ENCODE data around the gene TYMS.

Gene TYMS

GRCh38 chr18:676069-676468 is 18.6 kb downstream of the TYMS start:
- Histone ChIP-seq H3K23ac (ENCODE audit: low read length in 2 of 2) (no peak overlapping the region), H2BK15ac (ENCODE audit: low read depth, poor library complexity, severe bottlenecking) (no peak overlapping the region), H2BK5ac (ENCODE audit: low read depth, low read length, poor library complexity, severe bottlenecking) (no peak overlapping the region), H3K14ac (ENCODE audit: low read length in 2 of 2) (no peak overlapping the region), H3K9ac (ENCODE audit: low read length) (no peak overlapping the region), H3K36me3 (ENCODE audit: control insufficient read depth in 1 of 2, insufficient read depth in 2 of 2, low read depth in 1 of 2, low read length in 2 of 2) (peaks cover 47 to 92% of the 10 kb centered on the region in 2 experiments), H2AK5ac (ENCODE audit: low read length, severe bottlenecking) (no peak overlapping the region), H2BK12ac (ENCODE audit: low read length in 2 of 2) (no peak overlapping the region), H2AFZ (ENCODE audit: low read depth, low read length) (no peak overlapping the region), H4K91ac (ENCODE audit: low read length) (no peak overlapping the region), H3K18ac (ENCODE audit: low read depth in 1 of 2, low read length in 2 of 2) (no peak overlapping the region), H4K8ac (ENCODE audit: low read length) (no peak overlapping the region), H3K4me3 (ENCODE audit: insufficient read depth in 1 of 2, low read depth in 1 of 2, low read length in 2 of 2) (no peak overlapping the region), H3K4me1 (ENCODE audit: control insufficient read depth, insufficient read depth, low read depth, low read length) (no peaks in the 10 kb centered on the region), H3K9me3 (ENCODE audit: control insufficient read depth, low read length) (no peaks in the 10 kb centered on the region), H3K4me2 (ENCODE audit: low read length, poor library complexity, severe bottlenecking) (no peak overlapping the region), H3K27me3 (ENCODE audit: control insufficient read depth in 1 of 2, insufficient read depth in 1 of 2, low read length in 2 of 2) (no peaks in the 10 kb centered on the region), H3K79me1 (replicated peaks; ENCODE audit: low read length, poor library complexity, severe bottlenecking) (peaks cover 10% of the 10 kb centered on the region), H3K4ac (ENCODE audit: low read depth in 1 of 2, low read length in 2 of 2) (no peak overlapping the region), H3K27ac (ENCODE audit: low read length, poor library complexity, severe bottlenecking) (no peak overlapping the region), H2BK120ac (ENCODE audit: low read depth, low read length) (no peak overlapping the region)
- WGBS = 96% methylated on average over 5 of the region's 5 CpGs
- no peak for DNase-seq

DNA sequence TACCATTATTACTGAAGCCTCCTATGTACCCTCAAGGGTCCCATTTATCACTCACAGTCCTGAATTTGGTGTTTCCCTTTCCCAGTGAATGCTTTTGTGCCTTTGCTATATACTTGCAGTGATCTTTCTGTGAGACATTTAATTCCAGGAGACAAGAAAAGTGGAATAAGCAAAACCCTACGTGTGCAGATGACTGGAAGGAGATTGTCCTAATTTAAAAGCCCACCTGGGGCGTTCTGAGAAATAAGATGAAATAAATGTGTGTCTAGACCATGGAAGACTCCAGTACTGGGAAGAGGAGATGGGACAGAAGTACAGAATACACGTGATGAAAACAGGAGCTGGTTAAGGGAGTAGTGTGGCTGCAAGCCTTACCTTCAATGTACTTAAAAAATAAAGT is 19.3 kb downstream of the TYMS start:
- Histone ChIP-seq H2AK5ac (ENCODE audit: low read length, severe bottlenecking) (no peak overlapping the region), H3K4ac (ENCODE audit: low read depth in 1 of 2, low read length in 2 of 2) (no peak overlapping the region), H3K27ac (ENCODE audit: low read length, poor library complexity, severe bottlenecking) (no peak overlapping the region), H3K27me3 (ENCODE audit: control insufficient read depth in 1 of 2, insufficient read depth in 1 of 2, low read length in 2 of 2) (no peaks in the 10 kb centered on the region), H3K14ac (ENCODE audit: low read length in 2 of 2) (no peak overlapping the region), H3K79me1 (replicated peaks; ENCODE audit: low read length, poor library complexity, severe bottlenecking) (peaks cover 10% of the 10 kb centered on the region), H2AFZ (ENCODE audit: low read depth, low read length) (no peak overlapping the region), H2BK12ac (ENCODE audit: low read length in 2 of 2) (no peak overlapping the region), H3K4me2 (ENCODE audit: low read length, poor library complexity, severe bottlenecking) (no peak overlapping the region), H3K23ac (ENCODE audit: low read length in 2 of 2) (no peak overlapping the region), H4K91ac (ENCODE audit: low read length) (no peak overlapping the region), H3K18ac (ENCODE audit: low read depth in 1 of 2, low read length in 2 of 2) (no peak overlapping the region), H2BK5ac (ENCODE audit: low read depth, low read length, poor library complexity, severe bottlenecking) (no peak overlapping the region), H2BK15ac (ENCODE audit: low read depth, poor library complexity, severe bottlenecking) (no peak overlapping the region), H2BK120ac (ENCODE audit: low read depth, low read length) (no peak overlapping the region), H3K36me3 (ENCODE audit: control insufficient read depth in 1 of 2, insufficient read depth in 2 of 2, low read depth in 1 of 2, low read length in 2 of 2) (peaks cover 51 to 92% of the 10 kb centered on the region in 2 experiments), H3K4me3 (ENCODE audit: insufficient read depth in 1 of 2, low read depth in 1 of 2, low read length in 2 of 2) (no peak overlapping the region), H4K8ac (ENCODE audit: low read length) (no peak overlapping the region), H3K4me1 (ENCODE audit: control insufficient read depth, insufficient read depth, low read depth, low read length) (no peaks in the 10 kb centered on the region), H3K9ac (ENCODE audit: low read length) (no peak overlapping the region), H3K9me3 (ENCODE audit: control insufficient read depth, low read length) (no peaks in the 10 kb centered on the region)
- no peak for DNase-seq
- 91% methylated on average over 2 of the region's 3 CpGs for WGBS

- H3K23ac ChIP-seq (ENCODE audit: low read length in 2 of 2) = no peak overlapping the region
- H4K8ac ChIP-seq (ENCODE audit: low read length) = no peak overlapping the region
- no peak overlapping the region for H2AFZ ChIP-seq (ENCODE audit: low read depth, low read length)
- H2BK5ac ChIP-seq (ENCODE audit: low read depth, low read length, poor library complexity, severe bottlenecking) = no peak overlapping the region
- H3K4me2 ChIP-seq (ENCODE audit: low read length, poor library complexity, severe bottlenecking) = no peak overlapping the region
- no peak overlapping the region for H3K4ac ChIP-seq (ENCODE audit: low read depth in 1 of 2, low read length in 2 of 2)
- no peak overlapping the region for H2BK15ac ChIP-seq (ENCODE audit: low read depth, poor library complexity, severe bottlenecking)
- peaks cover 10% of the 10 kb centered on the region for H3K79me1 ChIP-seq (replicated peaks; ENCODE audit: low read length, poor library complexity, severe bottlenecking)
- no peak overlapping the region for H2BK120ac ChIP-seq (ENCODE audit: low read depth, low read length)
- no peaks in the 10 kb centered on the region for H3K4me1 ChIP-seq (ENCODE audit: control insufficient read depth, insufficient read depth, low read depth, low read length)
- no peak overlapping the region for H3K4me3 ChIP-seq (ENCODE audit: insufficient read depth in 1 of 2, low read depth in 1 of 2, low read length in 2 of 2)
- no peak overlapping the region for H3K14ac ChIP-seq (ENCODE audit: low read length in 2 of 2)
- H2AK5ac ChIP-seq (ENCODE audit: low read length, severe bottlenecking) = no peak overlapping the region
- no peak overlapping the region for H4K91ac ChIP-seq (ENCODE audit: low read length)
- no peak for DNase-seq
- no peak overlapping the region for H2BK12ac ChIP-seq (ENCODE audit: low read length in 2 of 2)
- peaks cover 55 to 93% of the 10 kb centered on the region in 2 experiments for H3K36me3 ChIP-seq (ENCODE audit: control insufficient read depth in 1 of 2, insufficient read depth in 2 of 2, low read depth in 1 of 2, low read length in 2 of 2)
- WGBS = 93% methylated on average over 4 of the region's 4 CpGs
- H3K18ac ChIP-seq (ENCODE audit: low read depth in 1 of 2, low read length in 2 of 2) = no peak overlapping the region
- no peak overlapping the region for H3K9ac ChIP-seq (ENCODE audit: low read length)
- no peaks in the 10 kb centered on the region for H3K9me3 ChIP-seq (ENCODE audit: control insufficient read depth, low read length)
- H3K27ac ChIP-seq (ENCODE audit: low read length, poor library complexity, severe bottlenecking) = no peak overlapping the region
- no peaks in the 10 kb centered on the region for H3K27me3 ChIP-seq (ENCODE audit: control insufficient read depth in 1 of 2, insufficient read depth in 1 of 2, low read length in 2 of 2)
Measured at GRCh38 chr18:677145-677544, 19.7 kb downstream of the TYMS start.

DNA sequence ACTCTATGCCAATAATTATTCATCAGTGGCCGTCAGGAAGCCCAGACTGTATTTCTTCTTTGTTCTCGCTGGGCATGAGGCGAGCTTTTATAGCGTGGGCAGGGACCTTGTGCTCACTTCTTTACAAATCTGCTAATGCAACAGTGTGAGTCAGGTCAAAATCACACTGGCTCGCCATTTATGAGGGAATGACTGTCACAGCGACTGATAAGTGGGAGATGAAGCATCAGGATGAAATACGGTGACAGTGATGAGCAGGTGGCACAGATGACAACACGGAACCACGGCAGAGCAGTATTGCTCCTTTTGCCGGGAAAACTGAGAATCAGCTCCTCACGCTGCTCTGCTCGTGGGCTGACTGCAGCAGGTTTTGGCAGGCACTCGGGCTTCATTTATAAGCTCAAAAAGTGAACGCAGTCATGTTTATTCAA is 20.5 kb downstream of the TYMS start:
- Histone ChIP-seq H2BK5ac (ENCODE audit: low read depth, low read length, poor library complexity, severe bottlenecking) (no peak overlapping the region), H2AK5ac (ENCODE audit: low read length, severe bottlenecking) (no peak overlapping the region), H2BK120ac (ENCODE audit: low read depth, low read length) (no peak overlapping the region), H4K8ac (ENCODE audit: low read length) (no peak overlapping the region), H3K18ac (ENCODE audit: low read depth in 1 of 2, low read length in 2 of 2) (no peak overlapping the region), H4K91ac (ENCODE audit: low read length) (no peak overlapping the region), H2AFZ (ENCODE audit: low read depth, low read length) (no peak overlapping the region), H3K27ac (ENCODE audit: low read length, poor library complexity, severe bottlenecking) (no peak overlapping the region), H2BK15ac (ENCODE audit: low read depth, poor library complexity, severe bottlenecking) (no peak overlapping the region), H3K4me1 (ENCODE audit: control insufficient read depth, insufficient read depth, low read depth, low read length) (no peaks in the 10 kb centered on the region), H3K23ac (ENCODE audit: low read length in 2 of 2) (no peak overlapping the region), H3K9ac (ENCODE audit: low read length) (no peak overlapping the region), H3K14ac (ENCODE audit: low read length in 2 of 2) (no peak overlapping the region), H3K4ac (ENCODE audit: low read depth in 1 of 2, low read length in 2 of 2) (peak overlapping the region in 1 of 2 experiments; percentile 18), H3K36me3 (ENCODE audit: control insufficient read depth in 1 of 2, insufficient read depth in 2 of 2, low read depth in 1 of 2, low read length in 2 of 2) (peaks cover 52 to 92% of the 10 kb centered on the region in 2 experiments), H3K4me3 (ENCODE audit: insufficient read depth in 1 of 2, low read depth in 1 of 2, low read length in 2 of 2) (no peak overlapping the region), H3K79me1 (replicated peaks; ENCODE audit: low read length, poor library complexity, severe bottlenecking) (peaks cover 8% of the 10 kb centered on the region), H3K27me3 (ENCODE audit: control insufficient read depth in 1 of 2, insufficient read depth in 1 of 2, low read length in 2 of 2) (no peaks in the 10 kb centered on the region), H2BK12ac (ENCODE audit: low read length in 2 of 2) (no peak overlapping the region), H3K9me3 (ENCODE audit: control insufficient read depth, low read length) (no peaks in the 10 kb centered on the region), H3K4me2 (ENCODE audit: low read length, poor library complexity, severe bottlenecking) (no peak overlapping the region)
- DNase-seq = no peak
- WGBS = 93% methylated on average over 14 of the region's 14 CpGs
